ENCODE results near the gene PLPPR1.

- TF ChIP-seq CTCF (IDR thresholded peaks at IDR 0.05; ENCODE audit: low read depth, low read length, missing input control) (no peak), GABPA (IDR thresholded peaks at IDR 0.05 in 1 of 2, conservative IDR thresholded peaks at IDR 0.05 in 1 of 2) (no peak), REST (IDR thresholded peaks at IDR 0.05) (no peak), JUND (IDR thresholded peaks at IDR 0.05) (no peak), TAF1 (conservative IDR thresholded peaks at IDR 0.05) (no peak), EGR1 (IDR thresholded peaks at IDR 0.05; ENCODE audit: low read depth in 2 of 2) (no peak), FOXA1 (IDR thresholded peaks at IDR 0.05) (no peak), SP1 (IDR thresholded peaks at IDR 0.05) (no peak), MAX (IDR thresholded peaks at IDR 0.05) (no peak)
Measured at GRCh38 chr9:101275769-101276250, 247.3 kb downstream of the PLPPR1 start.
